HepG2 (cell line): Measurements from ENCODE around the gene RFC1. TPM values are rescaled to one million over a fixed set of nuclear protein-coding genes. Genes with fewer than 3 reads are reported as not detected.

Source experiments
- ATAC-seq: fragments of 200-7000 bp; cut with Tn5 transposase; 3 replicates; pipeline ENCODE4 v1.9.1; 2020; ENCODE audit warnings: mild to moderate bottlenecking, moderate library complexity
- BruUV-seq: library from RNA; stranded (reverse); fragments of 400-500 nt; replicated peaks from 2 replicates; lab custom pipeline; 2021; lab: Mats Ljungman, UMichigan
- CTCF ChIA-PET: fragments of 300-600 bp; formaldehyde crosslinking; extraction: SDS; loops from one replicate; lab custom pipeline; 2021; ENCODE audit warnings: low total read pairs, inconsistent platforms, low intra/inter-chr PET ratio; lab: Yijun Ruan, JAX
- POLR2A ChIA-PET: fragments of 350-600 bp; sonication (Branson Sonifier 250); formaldehyde crosslinking; loops from one replicate; lab custom pipeline; 2020; ENCODE audit warnings: antibody characterized with exemption, inconsistent platforms; lab: Yijun Ruan, JAX
- DNase-seq: peaks from one replicate; pipeline ENCODE4 v3.0.0-alpha.2; 2015; ENCODE audit warnings: low spot score
- FAIRE-seq: peaks from 3 replicates; lab custom pipeline; 2011; peaks lifted over from hg19 to GRCh38; lab: Jason Lieb, UNC
- H2AFZ ChIP-seq: one replicate; pipeline ENCODE4 v1.6.1; 2011; ENCODE audit warnings: low read length, inconsistent platforms
- H3K27ac ChIP-seq: fragments of 300-600 bp; 3 replicates; pipeline ENCODE4 v1.8.0; 2011; ENCODE audit warnings: mixed run types, mild to moderate bottlenecking, mixed read lengths, low read length, inconsistent platforms; ENCODE audit not compliant: insufficient read depth; ENCODE audit errors: extremely low read length
- H3K27me3 ChIP-seq, 2 experiments: fragments of 200-600 bp in 1 of 2; 2 replicates in 1 of 2; 3 replicates in 1 of 2; pipeline versions ENCODE4 v1.6.0 to v1.8.0; 2011; ENCODE audit warnings: low read length in 2 of 2, mild to moderate bottlenecking in 2 of 2, moderate library complexity in 2 of 2, inconsistent platforms in 1 of 2; ENCODE audit not compliant: insufficient read depth in 2 of 2, control insufficient read depth in 1 of 2
- H3K36me3 ChIP-seq, 2 experiments: fragments of 200-600 bp in 1 of 2; replicated peaks in 1 of 2; 2 replicates in 1 of 2; 3 replicates in 1 of 2; pipeline versions ENCODE4 v1.5.1 to v1.8.0; 2011; ENCODE audit warnings: low read length in 2 of 2, inconsistent platforms in 1 of 2; ENCODE audit not compliant: insufficient read depth in 2 of 2, control insufficient read depth in 1 of 2
- H3K4me1 ChIP-seq: 2 replicates; pipeline ENCODE4 v1.5.1; 2012; ENCODE audit warnings: low read length, inconsistent platforms; ENCODE audit not compliant: insufficient read depth
- H3K4me2 ChIP-seq: 2 replicates; pipeline ENCODE4 v1.6.0; 2011; ENCODE audit warnings: low read depth, low read length, inconsistent platforms
- H3K4me3 ChIP-seq, 3 experiments: fragments of 200-600 bp in 1 of 3; sonication (generic), shearing (Covaris generic) in 1 of 3; replicated peaks in 1 of 3; 2 replicates each; pipeline ENCODE4 v1.5.1; 2011 to 2016; ENCODE audit warnings: low read length in 3 of 3, inconsistent platforms in 2 of 3, low read depth in 2 of 3, mild to moderate bottlenecking in 2 of 3, control low read depth in 1 of 3, mixed read lengths in 1 of 3; ENCODE audit not compliant: insufficient read depth in 1 of 3
- H3K79me2 ChIP-seq: one replicate; pipeline ENCODE4 v1.6.1; 2011; ENCODE audit warnings: low read length, inconsistent platforms; ENCODE audit not compliant: insufficient read depth
- H3K9ac ChIP-seq: 2 replicates; pipeline ENCODE4 v1.6.0; 2011; ENCODE audit warnings: mild to moderate bottlenecking, low read depth, low read length, inconsistent platforms; ENCODE audit not compliant: insufficient read depth
- H3K9me3 ChIP-seq: 2 replicates; pipeline ENCODE4 v1.5.1; 2012; ENCODE audit warnings: mild to moderate bottlenecking, low read length
- H4K20me1 ChIP-seq: 2 replicates; pipeline ENCODE4 v1.6.0; 2011; ENCODE audit warnings: inconsistent platforms, mild to moderate bottlenecking, low read length, moderate library complexity; ENCODE audit not compliant: insufficient read depth
- JUNB ChIP-seq: sonication (generic); formaldehyde crosslinking; IDR thresholded peaks from 2 replicates; pipeline ENCODE4 v1.8.0; 2022; ENCODE audit warnings: missing genetic modification reagents, mild to moderate bottlenecking, borderline replicate concordance
- MEIS1 ChIP-seq: sonication (generic); formaldehyde crosslinking; IDR thresholded peaks from 2 replicates; pipeline ENCODE4 v1.9.0; 2021; ENCODE audit warnings: mild to moderate bottlenecking, missing genetic modification reagents, moderate library complexity, borderline replicate concordance
- NCOA2 ChIP-seq: sonication (generic); formaldehyde crosslinking; IDR thresholded peaks from 2 replicates; pipeline ENCODE4 v1.8.0; 2022; ENCODE audit warnings: inconsistent platforms
- RAD51 ChIP-seq: fragments of 450-650 bp; IDR thresholded peaks from 2 replicates; pipeline ENCODE4 v1.6.1; 2016; ENCODE audit warnings: borderline replicate concordance
- RXRA ChIP-seq: sonication (generic); formaldehyde crosslinking; IDR thresholded peaks from 2 replicates; pipeline ENCODE4 v1.5.1; 2020; ENCODE audit warnings: missing genetic modification reagents
- SIX4 ChIP-seq: sonication (generic); formaldehyde crosslinking; IDR thresholded peaks from 2 replicates; pipeline ENCODE4 v1.4.0; 2020; ENCODE audit warnings: missing genetic modification reagents
- ZC3H13 ChIP-seq: sonication (generic); formaldehyde crosslinking; IDR thresholded peaks from 2 replicates; pipeline ENCODE4 v1.8.1; 2023; ENCODE audit warnings: mild to moderate bottlenecking, missing genetic modification reagents, moderate library complexity
- ZKSCAN5 ChIP-seq: sonication (generic); formaldehyde crosslinking; IDR thresholded peaks from 2 replicates; pipeline ENCODE4 v1.5.1; 2020; ENCODE audit warnings: mild to moderate bottlenecking, missing genetic modification reagents
- ZNF3 ChIP-seq: IDR thresholded peaks from 2 replicates; pipeline ENCODE4 v1.7.0; 2017; ENCODE audit warnings: inconsistent platforms
- ZNF30 ChIP-seq: sonication (generic); formaldehyde crosslinking; IDR thresholded peaks from 2 replicates; pipeline ENCODE4 v1.5.0; 2020; ENCODE audit warnings: mild to moderate bottlenecking, missing genetic modification reagents
- ZNF709 ChIP-seq: sonication (generic); formaldehyde crosslinking; IDR thresholded peaks from 2 replicates; pipeline ENCODE4 v1.5.0; 2020; ENCODE audit warnings: mild to moderate bottlenecking, missing genetic modification reagents
- ZNF720 ChIP-seq: sonication (generic); formaldehyde crosslinking; IDR thresholded peaks from 2 replicates; pipeline ENCODE4 v1.4.0; 2020; ENCODE audit warnings: missing genetic modification reagents
- ZNF781 ChIP-seq: sonication (generic); formaldehyde crosslinking; IDR thresholded peaks from 2 replicates; pipeline ENCODE4 v1.5.1; 2020; ENCODE audit warnings: borderline replicate concordance, mild to moderate bottlenecking, missing genetic modification reagents; ENCODE audit errors: not compliant biosample characterization
- ZNF891 ChIP-seq: sonication (generic); formaldehyde crosslinking; IDR thresholded peaks from 2 replicates; pipeline ENCODE4 v1.5.0; 2020; ENCODE audit warnings: mild to moderate bottlenecking, missing genetic modification reagents
- ZSCAN31 ChIP-seq: sonication (generic); formaldehyde crosslinking; IDR thresholded peaks from 2 replicates; pipeline ENCODE4 v1.5.0; 2020; ENCODE audit warnings: low read depth, mild to moderate bottlenecking, missing genetic modification reagents
- WGBS: methylation state at CpG from one replicate; pipeline ENCODE4 v1.1.6; 2017; ENCODE audit warnings: low lambda C conversion rate; 5-methylcytosine and 5-hydroxymethylcytosine counted together
- in situ Hi-C: cut with HindIII; loops from 2 replicates; pipeline ENCODE4 v1.10.0; 2017; ENCODE audit warnings: low pct_unique_long_range_greater_than_20kb; ENCODE audit not compliant: extremely low pct_ligation_motif_present
- intact Hi-C: fragments of 100-400 bp; cut with micrococcal nuclease; formaldehyde crosslinking; loops from one replicate; pipeline ENCODE4 v1.10.0; 2022; ENCODE audit not compliant: unreplicated experiment
- polyA plus RNA-seq, 8 experiments: library from polyadenylated mRNA; depleted of rRNA in 3 of 8; stranded (reverse) in 7 of 8; unstranded in 1 of 8; fragments of >200 nt; fragmentation: Illumina TruSeq in 4 of 8; extraction: Trizol in 4 of 8; gene quantifications; 2 replicates each; pipeline versions ENCODE4 v1.2.1 to v1.2.3, GENCODE V29; 2011 to 2016; ENCODE audit warnings: low read depth in 4 of 8, missing spikeins in 1 of 8, mixed read lengths in 1 of 8; ENCODE audit not compliant: insufficient read depth in 1 of 8
- total RNA-seq, 5 experiments: library from RNA; depleted of rRNA; stranded (reverse); fragments of >200 nt; fragmentation: Illumina TruSeq; extraction: Trizol; gene quantifications; 2 replicates each; pipeline ENCODE4 v1.2.3, GENCODE V29; 2016; ENCODE audit warnings: low read depth in 1 of 5
- TF ChIP-seq, protein P1 (sequence below): sonication (generic); formaldehyde crosslinking; IDR thresholded peaks from 2 replicates; pipeline ENCODE4 v1.5.1; 2020; ENCODE audit warnings: missing genetic modification reagents, mild to moderate bottlenecking, borderline replicate concordance
- TF ChIP-seq, protein P2 (sequence below): fragments of 450-650 bp; IDR thresholded peaks from 2 replicates; pipeline ENCODE4 v1.6.1; 2016
- TF ChIP-seq, protein P3 (sequence below): sonication (generic); formaldehyde crosslinking; IDR thresholded peaks from 2 replicates; pipeline ENCODE4 v1.5.0; 2020; ENCODE audit warnings: missing genetic modification reagents
- TF ChIP-seq, protein P4 (sequence below): sonication (generic); formaldehyde crosslinking; IDR thresholded peaks from 2 replicates; pipeline ENCODE4 v1.4.0; 2020; ENCODE audit warnings: missing genetic modification reagents

The RFC1 gene
- total and polyA plus RNA-seq, 2 of the 13 experiments (the other 11 are each of a cell fraction or from before 2014, with no cell fraction given) = 15.9 to 78.8 TPM

DNA sequence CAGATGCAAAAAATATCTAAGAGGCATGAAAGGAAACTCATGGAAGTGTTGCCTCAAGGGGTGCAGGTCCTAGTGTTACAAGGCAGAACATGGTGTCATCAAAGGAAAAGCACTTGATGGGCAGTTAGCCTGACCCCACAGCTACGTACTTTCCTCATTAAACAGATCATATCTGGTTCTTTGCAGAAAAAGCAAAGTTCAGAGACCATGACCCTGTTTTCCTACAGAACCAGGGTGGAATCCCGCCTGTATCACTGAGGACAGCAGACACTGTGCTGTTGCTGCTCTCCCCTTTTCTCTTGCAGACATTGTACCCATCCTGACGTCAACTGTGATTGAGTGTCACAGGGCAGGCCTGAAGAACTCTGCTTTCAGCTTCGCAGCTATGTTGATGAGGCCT is 91.7 kb downstream of the RFC1 start:
- no peaks in the 10 kb centered on the region for H3K27me3 ChIP-seq
- H2AFZ ChIP-seq = peak overlapping the region; percentile 5
- DNase-seq = peak; percentile 77
- no peak overlapping the region for H3K9ac ChIP-seq
- H3K36me3 ChIP-seq = peaks cover 3 to 20% of the 10 kb centered on the region in 2 experiments; a peak in 4 of 5 replicates
- ChIA-PET CTCF (no interaction called here), POLR2A (no interaction called here)
- no peaks in the 10 kb centered on the region for H3K79me2 ChIP-seq
- no peaks in the 10 kb centered on the region for H3K9me3 ChIP-seq
- H3K4me3 ChIP-seq = no peak overlapping the region
- 33% methylated on average over 4 of the region's 4 CpGs for WGBS
- peak overlapping the region; percentile 18; the same call in 1 of the 2 replicates for H3K4me2 ChIP-seq
- no peaks in the 10 kb centered on the region for H4K20me1 ChIP-seq
- BruUV-seq = TSS peak; percentile 44
- FAIRE-seq = peak; percentile 70
- in situ Hi-C loops (no loop called here), intact Hi-C loops (no loop called here)
- ATAC-seq = peak; percentile 94
- H3K4me1 ChIP-seq = peaks cover 19% of the 10 kb centered on the region
- peak overlapping the region; percentile 62 for H3K27ac ChIP-seq
- TF ChIP-seq ZKSCAN5 = no peak
- TF ChIP-seq ZC3H13 = no peak
- no peak for TF ChIP-seq ZSCAN31 (CRISPR knock-in tag)
- TF ChIP-seq ZNF3 = no peak
- TF ChIP-seq, protein P1, sequence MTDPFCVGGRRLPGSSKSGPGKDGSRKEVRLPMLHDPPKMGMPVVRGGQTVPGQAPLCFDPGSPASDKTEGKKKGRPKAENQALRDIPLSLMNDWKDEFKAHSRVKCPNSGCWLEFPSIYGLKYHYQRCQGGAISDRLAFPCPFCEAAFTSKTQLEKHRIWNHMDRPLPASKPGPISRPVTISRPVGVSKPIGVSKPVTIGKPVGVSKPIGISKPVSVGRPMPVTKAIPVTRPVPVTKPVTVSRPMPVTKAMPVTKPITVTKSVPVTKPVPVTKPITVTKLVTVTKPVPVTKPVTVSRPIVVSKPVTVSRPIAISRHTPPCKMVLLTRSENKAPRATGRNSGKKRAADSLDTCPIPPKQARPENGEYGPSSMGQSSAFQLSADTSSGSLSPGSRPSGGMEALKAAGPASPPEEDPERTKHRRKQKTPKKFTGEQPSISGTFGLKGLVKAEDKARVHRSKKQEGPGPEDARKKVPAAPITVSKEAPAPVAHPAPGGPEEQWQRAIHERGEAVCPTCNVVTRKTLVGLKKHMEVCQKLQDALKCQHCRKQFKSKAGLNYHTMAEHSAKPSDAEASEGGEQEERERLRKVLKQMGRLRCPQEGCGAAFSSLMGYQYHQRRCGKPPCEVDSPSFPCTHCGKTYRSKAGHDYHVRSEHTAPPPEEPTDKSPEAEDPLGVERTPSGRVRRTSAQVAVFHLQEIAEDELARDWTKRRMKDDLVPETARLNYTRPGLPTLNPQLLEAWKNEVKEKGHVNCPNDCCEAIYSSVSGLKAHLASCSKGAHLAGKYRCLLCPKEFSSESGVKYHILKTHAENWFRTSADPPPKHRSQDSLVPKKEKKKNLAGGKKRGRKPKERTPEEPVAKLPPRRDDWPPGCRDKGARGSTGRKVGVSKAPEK (CRISPR knock-in tag) = no peak
- no peak for TF ChIP-seq SIX4 (CRISPR knock-in tag)
- peak; percentile 74; the same call in 1 of the 2 replicates for TF ChIP-seq MEIS1
- TF ChIP-seq, protein P2, sequence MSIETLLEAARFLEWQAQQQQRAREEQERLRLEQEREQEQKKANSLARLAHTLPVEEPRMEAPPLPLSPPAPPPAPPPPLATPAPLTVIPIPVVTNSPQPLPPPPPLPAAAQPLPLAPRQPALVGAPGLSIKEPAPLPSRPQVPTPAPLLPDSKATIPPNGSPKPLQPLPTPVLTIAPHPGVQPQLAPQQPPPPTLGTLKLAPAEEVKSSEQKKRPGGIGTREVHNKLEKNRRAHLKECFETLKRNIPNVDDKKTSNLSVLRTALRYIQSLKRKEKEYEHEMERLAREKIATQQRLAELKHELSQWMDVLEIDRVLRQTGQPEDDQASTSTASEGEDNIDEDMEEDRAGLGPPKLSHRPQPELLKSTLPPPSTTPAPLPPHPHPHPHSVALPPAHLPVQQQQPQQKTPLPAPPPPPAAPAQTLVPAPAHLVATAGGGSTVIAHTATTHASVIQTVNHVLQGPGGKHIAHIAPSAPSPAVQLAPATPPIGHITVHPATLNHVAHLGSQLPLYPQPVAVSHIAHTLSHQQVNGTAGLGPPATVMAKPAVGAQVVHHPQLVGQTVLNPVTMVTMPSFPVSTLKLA = no peak
- TF ChIP-seq RAD51 = no peak
- TF ChIP-seq JUNB (CRISPR knock-in tag) = no peak
- no peak for TF ChIP-seq ZNF709 (CRISPR knock-in tag)
- no peak for TF ChIP-seq ZNF891 (CRISPR knock-in tag)
- no peak for TF ChIP-seq ZNF720 (CRISPR knock-in tag)
- TF ChIP-seq NCOA2 = no peak
- TF ChIP-seq, protein P3, sequence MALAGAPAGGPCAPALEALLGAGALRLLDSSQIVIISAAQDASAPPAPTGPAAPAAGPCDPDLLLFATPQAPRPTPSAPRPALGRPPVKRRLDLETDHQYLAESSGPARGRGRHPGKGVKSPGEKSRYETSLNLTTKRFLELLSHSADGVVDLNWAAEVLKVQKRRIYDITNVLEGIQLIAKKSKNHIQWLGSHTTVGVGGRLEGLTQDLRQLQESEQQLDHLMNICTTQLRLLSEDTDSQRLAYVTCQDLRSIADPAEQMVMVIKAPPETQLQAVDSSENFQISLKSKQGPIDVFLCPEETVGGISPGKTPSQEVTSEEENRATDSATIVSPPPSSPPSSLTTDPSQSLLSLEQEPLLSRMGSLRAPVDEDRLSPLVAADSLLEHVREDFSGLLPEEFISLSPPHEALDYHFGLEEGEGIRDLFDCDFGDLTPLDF (CRISPR knock-in tag) = no peak
- no peak for TF ChIP-seq ZNF781 (CRISPR knock-in tag)
- TF ChIP-seq RXRA (CRISPR knock-in tag) = no peak; the same call in 1 of the 2 replicates
- no peak for TF ChIP-seq ZNF30 (CRISPR knock-in tag)
- TF ChIP-seq, protein P4, sequence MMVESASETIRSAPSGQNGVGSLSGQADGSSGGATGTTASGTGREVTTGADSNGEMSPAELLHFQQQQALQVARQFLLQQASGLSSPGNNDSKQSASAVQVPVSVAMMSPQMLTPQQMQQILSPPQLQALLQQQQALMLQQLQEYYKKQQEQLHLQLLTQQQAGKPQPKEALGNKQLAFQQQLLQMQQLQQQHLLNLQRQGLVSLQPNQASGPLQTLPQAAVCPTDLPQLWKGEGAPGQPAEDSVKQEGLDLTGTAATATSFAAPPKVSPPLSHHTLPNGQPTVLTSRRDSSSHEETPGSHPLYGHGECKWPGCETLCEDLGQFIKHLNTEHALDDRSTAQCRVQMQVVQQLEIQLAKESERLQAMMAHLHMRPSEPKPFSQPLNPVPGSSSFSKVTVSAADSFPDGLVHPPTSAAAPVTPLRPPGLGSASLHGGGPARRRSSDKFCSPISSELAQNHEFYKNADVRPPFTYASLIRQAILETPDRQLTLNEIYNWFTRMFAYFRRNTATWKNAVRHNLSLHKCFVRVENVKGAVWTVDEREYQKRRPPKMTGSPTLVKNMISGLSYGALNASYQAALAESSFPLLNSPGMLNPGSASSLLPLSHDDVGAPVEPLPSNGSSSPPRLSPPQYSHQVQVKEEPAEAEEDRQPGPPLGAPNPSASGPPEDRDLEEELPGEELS (CRISPR knock-in tag) = peak; percentile 45; the same call in 1 of the 2 replicates
